HFFc6 (cell line): ENCODE measurements around the gene FBL. TPM values are rescaled to one million over a fixed set of nuclear protein-coding genes. Genes with fewer than 3 reads are reported as not detected.

Source experiments
- DNase-seq: peaks from one replicate; pipeline ENCODE4 v3.0.0-alpha.2; 2018
- H3K27ac Mint-ChIP-seq: 2 replicates; pipeline ENCODE4 v1.8.0; 2020; ENCODE audit warnings: mild to moderate bottlenecking, mixed read lengths
- H3K27me3 Mint-ChIP-seq: 2 replicates; pipeline ENCODE4 v1.8.0; 2021; ENCODE audit warnings: mild to moderate bottlenecking, moderate library complexity, mixed read lengths; ENCODE audit not compliant: insufficient read depth
- H3K36me3 Mint-ChIP-seq: 2 replicates; pipeline ENCODE4 v1.8.0; 2021; ENCODE audit warnings: low read depth, mixed read lengths
- H3K4me1 Mint-ChIP-seq: 2 replicates; pipeline ENCODE4 v1.8.0; 2020; ENCODE audit warnings: low read depth, mixed read lengths
- H3K4me3 Mint-ChIP-seq: 2 replicates; pipeline ENCODE4 v1.8.0; 2020; ENCODE audit warnings: mild to moderate bottlenecking, moderate library complexity, mixed read lengths
- H3K9me3 Mint-ChIP-seq: 2 replicates; pipeline ENCODE4 v1.8.0; 2020; ENCODE audit warnings: mild to moderate bottlenecking, mixed read lengths
- total RNA-seq, 6 experiments: library from RNA; stranded (reverse); fragmentation: NEBNext Ultra II Directional; extraction: Animal tissue kit (Norgen Biotek cat#: 25700); gene quantifications; 2 replicates in 1 of 6; 3 replicates in 5 of 6; pipeline ENCODE4 v1.2.3, GENCODE V29; 2021
- TF ChIP-seq, protein P1 (sequence below): fragments of 200-600 bp; sonication (generic); IDR thresholded peaks from 2 replicates; pipeline ENCODE4 v1.5.0; 2021; ENCODE audit warnings: antibody characterized with exemption, mild to moderate bottlenecking

Gene FBL
- total RNA-seq, 6 experiments from 2014 or later = 167 to 234 (median 217) TPM

DNA sequence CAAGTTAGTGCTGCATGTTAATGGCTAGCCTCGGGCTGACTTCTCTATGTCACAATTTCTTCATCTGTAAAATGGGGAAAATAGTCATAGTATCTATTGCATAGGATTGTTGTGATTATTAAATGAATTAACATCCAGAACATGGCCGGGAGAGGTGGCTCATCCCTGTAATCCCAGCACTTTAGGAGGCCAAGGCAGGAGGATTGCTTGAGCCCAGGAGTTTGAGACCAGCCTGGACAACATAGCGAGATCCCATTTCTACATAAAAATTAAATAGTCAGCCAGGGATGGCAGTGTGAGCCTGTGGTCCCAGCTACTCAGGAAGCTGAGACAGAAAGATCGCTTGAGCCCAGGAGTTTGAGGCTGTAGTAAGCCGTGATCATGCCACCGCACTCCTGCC, 21.8 kb upstream of the FBL start:
- TF ChIP-seq, protein P1, sequence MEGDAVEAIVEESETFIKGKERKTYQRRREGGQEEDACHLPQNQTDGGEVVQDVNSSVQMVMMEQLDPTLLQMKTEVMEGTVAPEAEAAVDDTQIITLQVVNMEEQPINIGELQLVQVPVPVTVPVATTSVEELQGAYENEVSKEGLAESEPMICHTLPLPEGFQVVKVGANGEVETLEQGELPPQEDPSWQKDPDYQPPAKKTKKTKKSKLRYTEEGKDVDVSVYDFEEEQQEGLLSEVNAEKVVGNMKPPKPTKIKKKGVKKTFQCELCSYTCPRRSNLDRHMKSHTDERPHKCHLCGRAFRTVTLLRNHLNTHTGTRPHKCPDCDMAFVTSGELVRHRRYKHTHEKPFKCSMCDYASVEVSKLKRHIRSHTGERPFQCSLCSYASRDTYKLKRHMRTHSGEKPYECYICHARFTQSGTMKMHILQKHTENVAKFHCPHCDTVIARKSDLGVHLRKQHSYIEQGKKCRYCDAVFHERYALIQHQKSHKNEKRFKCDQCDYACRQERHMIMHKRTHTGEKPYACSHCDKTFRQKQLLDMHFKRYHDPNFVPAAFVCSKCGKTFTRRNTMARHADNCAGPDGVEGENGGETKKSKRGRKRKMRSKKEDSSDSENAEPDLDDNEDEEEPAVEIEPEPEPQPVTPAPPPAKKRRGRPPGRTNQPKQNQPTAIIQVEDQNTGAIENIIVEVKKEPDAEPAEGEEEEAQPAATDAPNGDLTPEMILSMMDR = no peak
- no peaks in the 10 kb centered on the region for H3K36me3 Mint-ChIP-seq
- peaks cover 20% of the 10 kb centered on the region for H3K27me3 Mint-ChIP-seq
- H3K4me3 Mint-ChIP-seq = no peak overlapping the region
- H3K27ac Mint-ChIP-seq = no peak overlapping the region
- DNase-seq = no peak
- no peaks in the 10 kb centered on the region for H3K9me3 Mint-ChIP-seq
- no peaks in the 10 kb centered on the region for H3K4me1 Mint-ChIP-seq

DNA sequence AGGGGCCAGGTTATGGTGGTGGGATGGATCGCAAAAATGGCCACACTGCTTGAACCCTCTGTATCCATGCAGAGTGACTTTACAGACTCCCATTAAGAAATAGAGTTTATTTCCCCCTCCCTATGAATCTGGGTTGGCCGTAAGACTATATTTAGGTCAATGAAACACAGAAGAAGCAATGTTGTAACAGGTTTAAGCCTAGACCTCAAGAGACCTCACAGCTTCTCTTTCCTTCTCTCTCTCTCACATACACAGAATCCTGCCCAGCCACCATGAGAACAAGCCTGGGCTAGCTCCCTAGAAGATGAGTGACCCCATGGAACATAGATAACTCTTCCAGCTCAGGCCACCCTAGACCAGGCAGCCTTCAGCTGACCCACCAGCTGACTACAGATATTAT, 21.0 kb upstream of the FBL start:
- Mint-ChIP-seq H3K9me3 (no peaks in the 10 kb centered on the region), H3K36me3 (no peaks in the 10 kb centered on the region), H3K27me3 (peaks cover 19% of the 10 kb centered on the region), H3K4me1 (no peaks in the 10 kb centered on the region), H3K4me3 (no peak overlapping the region), H3K27ac (no peak overlapping the region)
- DNase-seq = no peak
- TF ChIP-seq, protein P1 = no peak

DNA sequence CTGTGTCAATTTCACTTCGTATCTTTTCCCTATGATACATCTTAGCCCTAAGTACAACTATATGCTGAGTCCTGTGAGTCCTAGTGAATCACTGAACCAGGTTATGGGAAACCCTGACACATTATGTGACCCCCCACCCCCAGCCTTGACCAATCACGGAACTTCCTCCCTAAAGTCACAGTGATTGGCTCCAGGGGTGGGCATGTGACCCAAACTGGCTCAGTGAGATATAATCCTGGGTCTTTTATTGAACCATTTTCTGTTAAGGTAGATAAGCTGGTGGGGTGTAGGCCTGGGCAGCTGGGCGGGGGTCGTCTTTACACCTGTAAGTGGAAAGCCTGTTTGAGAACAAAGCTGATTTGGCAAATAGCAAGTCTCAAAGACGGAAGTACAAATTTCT, 19.8 kb upstream of the FBL start:
- Mint-ChIP-seq H3K4me1 (no peaks in the 10 kb centered on the region), H3K27ac (no peak overlapping the region), H3K9me3 (no peaks in the 10 kb centered on the region), H3K27me3 (peaks cover 19% of the 10 kb centered on the region), H3K4me3 (no peak overlapping the region), H3K36me3 (no peaks in the 10 kb centered on the region)
- TF ChIP-seq, protein P1 = no peak
- no peak for DNase-seq

DNA sequence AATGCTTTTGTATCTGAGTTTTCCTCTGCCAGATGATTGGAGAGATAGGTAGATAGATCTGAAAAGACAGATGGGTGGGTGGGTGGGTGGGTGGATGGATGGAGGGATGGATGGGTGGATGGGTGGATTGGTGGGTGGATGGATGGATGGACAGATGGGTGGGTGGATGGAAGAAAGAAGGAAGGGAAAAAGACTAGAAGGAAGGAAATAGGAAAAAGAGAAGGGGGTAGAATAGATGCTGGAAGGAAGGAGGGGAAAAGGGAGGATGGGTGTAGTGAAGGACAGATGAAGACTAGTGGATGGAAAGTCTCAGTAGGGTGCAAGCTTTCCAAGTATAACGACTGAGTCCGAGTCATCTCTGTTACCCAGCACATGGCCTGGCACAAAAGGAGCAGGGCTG, 19.0 kb upstream of the FBL start:
- no peaks in the 10 kb centered on the region for H3K4me1 Mint-ChIP-seq
- no peak overlapping the region for H3K27ac Mint-ChIP-seq
- TF ChIP-seq, protein P1 = no peak
- no peak overlapping the region for H3K4me3 Mint-ChIP-seq
- H3K27me3 Mint-ChIP-seq = peaks cover 19% of the 10 kb centered on the region
- no peaks in the 10 kb centered on the region for H3K36me3 Mint-ChIP-seq
- no peak for DNase-seq
- no peaks in the 10 kb centered on the region for H3K9me3 Mint-ChIP-seq

DNA sequence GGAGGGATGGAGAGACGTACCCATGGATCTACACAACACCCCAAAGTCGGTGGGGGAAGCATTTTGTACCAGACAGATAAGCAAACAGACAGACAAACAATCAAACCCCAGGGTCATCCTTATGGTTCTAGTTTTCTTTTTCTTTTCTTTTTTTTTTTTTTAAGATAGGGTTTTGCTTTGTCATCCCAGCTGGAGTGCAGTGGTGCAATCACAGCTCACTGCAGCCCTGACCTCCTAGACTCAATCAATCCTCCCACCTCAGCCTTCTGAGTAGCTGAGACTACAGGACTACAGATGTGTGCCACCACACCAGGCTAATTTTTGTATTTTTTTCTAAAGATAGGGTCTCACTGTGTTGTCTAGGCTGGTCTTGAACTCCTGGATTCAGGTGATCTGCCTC, 17.9 kb upstream of the FBL start:
- H3K4me1 Mint-ChIP-seq = no peaks in the 10 kb centered on the region
- TF ChIP-seq, protein P1 = no peak
- H3K4me3 Mint-ChIP-seq = no peak overlapping the region
- no peaks in the 10 kb centered on the region for H3K9me3 Mint-ChIP-seq
- no peak for DNase-seq
- peaks cover 12% of the 10 kb centered on the region for H3K27me3 Mint-ChIP-seq
- no peak overlapping the region for H3K27ac Mint-ChIP-seq
- no peaks in the 10 kb centered on the region for H3K36me3 Mint-ChIP-seq

DNA sequence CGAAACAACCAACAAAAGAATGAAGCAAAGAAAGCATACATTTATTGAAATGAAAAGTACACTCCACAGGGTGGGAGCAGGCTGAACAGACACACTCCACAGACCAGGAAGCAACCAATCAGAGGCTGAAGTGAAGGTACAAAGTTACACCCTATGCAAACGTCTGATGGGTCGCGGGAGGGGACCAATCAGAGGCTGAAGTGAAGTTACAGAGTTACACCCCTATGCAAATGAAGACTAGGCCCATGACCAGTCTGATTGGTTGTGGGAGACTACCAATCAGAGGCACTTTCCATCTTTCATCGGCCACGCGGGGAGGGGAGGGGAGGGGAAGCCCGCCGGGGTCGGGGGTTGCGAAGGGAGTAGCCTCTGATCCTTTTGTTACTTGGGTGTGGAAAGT, 12.4 kb upstream of the FBL start:
- no peak overlapping the region for H3K27ac Mint-ChIP-seq
- no peaks in the 10 kb centered on the region for H3K9me3 Mint-ChIP-seq
- no peak overlapping the region for H3K4me3 Mint-ChIP-seq
- no peaks in the 10 kb centered on the region for H3K36me3 Mint-ChIP-seq
- H3K27me3 Mint-ChIP-seq = peaks cover 5% of the 10 kb centered on the region
- DNase-seq = peak; percentile 38
- TF ChIP-seq, protein P1 = no peak
- no peaks in the 10 kb centered on the region for H3K4me1 Mint-ChIP-seq
